Central memory CD8-positive, alpha-beta T cell (primary cell): ENCODE data around the gene CAPZA2.

Experiments
- ATAC-seq: fragments of 150-1000 bp; cut with Tn5 transposase; replicated peaks from 2 replicates; pipeline ENCODE4 v1.10.0; 2022; ENCODE audit warnings: mild to moderate bottlenecking, moderate FRiP score, moderate number of reproducible peaks; ENCODE audit not compliant: poor library complexity, severe bottlenecking; ENCODE audit errors: extremely low read depth
- DNase-seq, 2 donors: peaks; one replicate each; pipeline ENCODE4 v3.0.0; 2021; ENCODE audit warnings: low spot score in 2 of 2
- H3K27ac Mint-ChIP-seq: one replicate; pipeline ENCODE4 v1.8.0; 2022; ENCODE audit warnings: low read depth, mild to moderate bottlenecking, moderate library complexity, mixed read lengths
- H3K27me3 Mint-ChIP-seq: one replicate; pipeline ENCODE4 v1.8.0; 2022; ENCODE audit warnings: mixed read lengths
- H3K36me3 Mint-ChIP-seq: one replicate; pipeline ENCODE4 v1.8.0; 2022; ENCODE audit warnings: mild to moderate bottlenecking, moderate library complexity, mixed read lengths; ENCODE audit not compliant: insufficient read depth
- H3K4me1 Mint-ChIP-seq: one replicate; pipeline ENCODE4 v1.8.0; 2022; ENCODE audit warnings: mixed read lengths
- H3K4me3 Mint-ChIP-seq: one replicate; pipeline ENCODE4 v1.8.0; 2022; ENCODE audit warnings: mild to moderate bottlenecking, moderate library complexity, mixed read lengths
- H3K9me3 Mint-ChIP-seq: one replicate; pipeline ENCODE4 v1.8.0; 2022; ENCODE audit warnings: mixed read lengths

The CAPZA2 gene

DNA sequence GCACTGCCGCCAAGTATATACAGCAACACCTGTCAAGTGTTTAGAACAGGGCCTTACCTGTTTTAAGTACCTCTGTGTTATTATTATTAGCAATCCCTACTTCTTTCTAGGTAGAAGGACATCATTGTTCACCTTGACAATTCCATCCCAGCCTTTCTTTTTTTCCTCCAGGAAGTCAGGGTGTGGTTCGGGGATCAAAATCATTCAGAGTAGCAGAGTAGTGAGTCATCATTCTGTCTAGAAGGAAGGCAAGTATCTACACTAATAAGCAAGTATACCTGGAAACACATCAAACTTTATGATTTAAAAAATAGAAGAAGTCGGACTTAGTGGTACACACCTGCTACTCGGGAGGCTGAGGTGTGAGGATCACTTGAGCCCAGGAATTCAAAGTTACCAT lies 25.5 kb upstream of the CAPZA2 start:
- Mint-ChIP-seq H3K36me3 (no peaks in the 10 kb centered on the region), H3K9me3 (no peaks in the 10 kb centered on the region), H3K27ac (no peak overlapping the region), H3K27me3 (peaks cover 55% of the 10 kb centered on the region), H3K4me1 (no peaks in the 10 kb centered on the region), H3K4me3 (no peak overlapping the region)
- DNase-seq (no peak), ATAC-seq (no peak)

DNA sequence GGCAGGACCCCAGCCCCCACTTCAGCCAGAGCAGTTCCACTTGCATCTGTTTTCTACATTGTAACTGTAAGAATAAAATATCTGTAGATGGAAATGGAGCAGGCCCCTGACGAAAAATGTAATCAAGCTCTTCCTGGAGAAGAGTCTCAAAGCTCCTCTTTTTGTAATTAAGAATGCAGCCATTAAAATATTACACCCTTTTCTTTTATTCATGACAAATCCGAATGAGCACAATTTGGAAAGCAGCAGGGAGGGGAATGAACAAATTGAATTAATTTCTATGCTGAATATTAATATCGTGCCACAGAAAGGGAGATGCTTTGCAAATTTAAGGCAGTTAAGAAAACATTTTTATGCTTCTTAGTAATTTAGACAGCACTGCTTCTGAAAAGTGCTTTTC lies 24.8 kb upstream of the CAPZA2 start:
- DNase-seq, result no peak
- Mint-ChIP-seq H3K36me3 (no peaks in the 10 kb centered on the region), H3K9me3 (no peaks in the 10 kb centered on the region), H3K27ac (no peak overlapping the region), H3K27me3 (peaks cover 58% of the 10 kb centered on the region), H3K4me3 (no peak overlapping the region), H3K4me1 (no peaks in the 10 kb centered on the region)
- ATAC-seq, result no peak

DNA sequence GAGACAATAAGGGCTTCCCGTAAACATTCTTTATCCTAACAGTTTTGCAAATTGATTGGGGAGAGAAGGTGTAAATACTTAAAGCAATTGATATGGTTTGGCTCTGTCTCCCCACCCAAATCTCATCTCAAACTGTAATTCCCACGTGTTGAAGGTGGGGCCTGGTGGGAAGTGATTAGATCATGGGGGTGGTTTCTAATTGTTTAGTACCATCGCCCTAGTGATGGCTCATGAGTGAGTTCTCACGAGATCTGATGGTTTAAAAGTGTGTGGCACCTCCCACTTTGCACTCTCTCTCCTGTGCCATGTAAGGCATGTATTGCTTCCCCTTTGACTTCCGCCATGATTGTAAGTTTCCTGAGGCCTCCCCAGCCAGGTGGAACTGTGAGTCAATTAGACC lies 22.1 kb upstream of the CAPZA2 start:
- H3K9me3 Mint-ChIP-seq, result no peaks in the 10 kb centered on the region
- no peak for DNase-seq
- H3K36me3 Mint-ChIP-seq, result no peaks in the 10 kb centered on the region
- no peak overlapping the region for H3K27ac Mint-ChIP-seq
- H3K4me1 Mint-ChIP-seq, result peaks cover 5% of the 10 kb centered on the region
- H3K27me3 Mint-ChIP-seq, result peaks cover 55% of the 10 kb centered on the region
- no peak overlapping the region for H3K4me3 Mint-ChIP-seq
- no peak for ATAC-seq

DNA sequence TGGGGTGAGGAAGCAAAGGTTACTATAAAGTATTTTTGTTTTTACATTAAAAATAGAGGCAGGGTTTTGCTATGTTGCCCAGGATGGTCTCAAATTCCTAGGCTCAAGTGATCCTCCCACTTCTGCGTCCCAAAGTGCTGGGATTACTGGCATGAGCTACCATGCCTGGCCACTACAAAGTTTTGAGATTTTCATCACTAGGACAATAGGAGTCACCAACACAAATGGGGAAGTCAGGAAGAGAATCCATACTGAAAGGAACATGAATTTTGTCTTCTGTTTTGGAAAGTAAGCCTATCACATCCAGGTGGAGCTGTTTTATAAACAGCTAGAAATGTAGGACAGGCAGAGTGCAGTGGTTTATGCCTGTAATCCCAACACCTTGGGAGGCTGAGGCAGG lies 20.0 kb upstream of the CAPZA2 start:
- Mint-ChIP-seq H3K36me3 (no peaks in the 10 kb centered on the region), H3K9me3 (no peaks in the 10 kb centered on the region), H3K27ac (no peak overlapping the region), H3K27me3 (peaks cover 35% of the 10 kb centered on the region), H3K4me1 (peaks cover 5% of the 10 kb centered on the region), H3K4me3 (no peak overlapping the region)
- ATAC-seq (no peak), DNase-seq (no peak)

DNA sequence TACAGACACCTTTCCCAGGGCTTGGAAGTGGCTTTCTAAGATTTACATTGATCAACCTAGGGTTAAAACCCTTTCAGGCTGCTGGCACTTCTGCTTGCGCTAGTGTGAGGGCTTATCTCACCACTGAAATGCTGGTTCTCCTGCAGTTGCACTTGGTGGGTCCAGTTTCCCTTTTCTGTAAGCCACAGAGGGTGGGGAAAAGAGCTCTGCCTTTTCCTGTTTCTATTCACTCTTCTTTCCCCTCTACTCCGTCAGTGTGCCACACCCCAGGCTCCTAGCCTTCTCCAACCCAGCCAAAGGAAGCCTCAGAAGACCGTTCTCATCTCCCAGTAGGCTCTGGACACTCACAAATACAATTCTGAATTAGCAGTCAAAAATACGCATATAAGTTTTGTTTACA lies 19.0 kb upstream of the CAPZA2 start:
- Mint-ChIP-seq H3K27ac (no peak overlapping the region), H3K27me3 (peaks cover 35% of the 10 kb centered on the region), H3K4me1 (peaks cover 5% of the 10 kb centered on the region), H3K4me3 (peak overlapping the region; percentile 24), H3K36me3 (no peaks in the 10 kb centered on the region), H3K9me3 (no peaks in the 10 kb centered on the region)
- ATAC-seq (no peak), DNase-seq (no peak)

DNA sequence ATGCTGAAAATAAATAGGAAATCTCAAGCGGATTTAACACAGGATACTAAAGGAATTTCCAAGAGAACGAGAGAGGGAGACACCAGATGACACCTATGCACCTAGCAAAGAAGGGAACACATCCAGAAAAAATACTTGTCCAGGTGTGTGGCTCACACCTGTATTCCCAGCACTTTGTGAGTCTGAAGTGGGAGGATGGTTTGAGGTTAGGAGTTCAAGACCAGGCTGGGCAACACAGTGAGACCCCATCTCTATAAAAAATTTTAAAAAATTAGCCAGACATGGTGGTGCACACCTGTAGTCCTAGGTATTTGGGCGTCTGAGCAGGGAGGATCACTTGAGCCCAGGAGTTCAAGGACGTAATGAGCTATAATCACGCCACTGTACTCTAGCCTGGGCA lies 11.2 kb upstream of the CAPZA2 start:
- Mint-ChIP-seq H3K9me3 (no peaks in the 10 kb centered on the region), H3K4me3 (no peak overlapping the region), H3K27ac (no peak overlapping the region), H3K4me1 (no peaks in the 10 kb centered on the region), H3K27me3 (peaks cover 41% of the 10 kb centered on the region), H3K36me3 (no peaks in the 10 kb centered on the region)
- ATAC-seq, result no peak
- no peak for DNase-seq

DNA sequence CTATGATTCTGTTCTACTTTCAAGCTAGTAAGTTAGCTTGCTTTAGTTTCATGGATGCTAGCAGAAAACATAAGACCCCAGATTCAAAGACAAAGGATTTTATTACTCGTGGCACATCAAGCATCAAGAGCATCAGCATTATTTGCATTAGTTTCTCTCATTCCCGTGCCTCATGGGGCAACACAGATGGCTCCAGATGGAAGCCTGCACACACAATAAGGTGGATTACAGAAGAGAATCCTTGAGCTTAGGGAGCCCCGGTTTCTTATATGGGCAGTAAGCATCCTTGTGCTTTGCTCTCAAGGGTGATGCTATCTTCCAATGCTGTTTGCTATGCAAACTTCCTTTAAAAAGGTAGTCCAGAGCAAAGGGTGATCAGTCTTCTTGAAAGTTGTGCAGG lies 10.7 kb upstream of the CAPZA2 start:
- ATAC-seq (no peak), DNase-seq (no peak)
- no peaks in the 10 kb centered on the region for H3K4me1 Mint-ChIP-seq
- H3K9me3 Mint-ChIP-seq, result no peaks in the 10 kb centered on the region
- H3K4me3 Mint-ChIP-seq, result no peak overlapping the region
- peaks cover 46% of the 10 kb centered on the region for H3K27me3 Mint-ChIP-seq
- H3K36me3 Mint-ChIP-seq, result no peaks in the 10 kb centered on the region
- no peak overlapping the region for H3K27ac Mint-ChIP-seq

DNA sequence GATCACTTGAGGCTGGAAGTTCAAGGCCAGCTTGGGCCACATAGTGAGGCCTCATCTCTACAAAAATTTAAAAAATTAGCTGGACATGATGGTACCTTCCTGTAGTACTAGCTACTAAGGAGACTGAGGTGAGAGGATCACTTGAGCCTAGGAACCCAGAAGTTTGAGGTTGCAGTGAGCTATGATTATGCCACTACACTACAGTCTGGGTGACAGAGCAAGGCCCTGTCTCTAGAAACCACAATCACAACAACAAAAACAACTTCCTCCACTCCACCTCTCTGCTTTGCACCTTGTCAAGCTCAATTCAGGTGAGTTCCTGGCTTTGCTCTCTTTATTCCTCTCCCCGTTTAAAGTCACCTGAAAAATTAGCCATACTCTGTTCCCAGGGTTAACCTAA lies 8.3 kb upstream of the CAPZA2 start:
- no peak overlapping the region for H3K27ac Mint-ChIP-seq
- ATAC-seq (no peak), DNase-seq (no peak)
- H3K4me3 Mint-ChIP-seq, result no peak overlapping the region
- peaks cover 65% of the 10 kb centered on the region for H3K27me3 Mint-ChIP-seq
- H3K9me3 Mint-ChIP-seq, result no peaks in the 10 kb centered on the region
- no peaks in the 10 kb centered on the region for H3K36me3 Mint-ChIP-seq
- no peaks in the 10 kb centered on the region for H3K4me1 Mint-ChIP-seq

DNA sequence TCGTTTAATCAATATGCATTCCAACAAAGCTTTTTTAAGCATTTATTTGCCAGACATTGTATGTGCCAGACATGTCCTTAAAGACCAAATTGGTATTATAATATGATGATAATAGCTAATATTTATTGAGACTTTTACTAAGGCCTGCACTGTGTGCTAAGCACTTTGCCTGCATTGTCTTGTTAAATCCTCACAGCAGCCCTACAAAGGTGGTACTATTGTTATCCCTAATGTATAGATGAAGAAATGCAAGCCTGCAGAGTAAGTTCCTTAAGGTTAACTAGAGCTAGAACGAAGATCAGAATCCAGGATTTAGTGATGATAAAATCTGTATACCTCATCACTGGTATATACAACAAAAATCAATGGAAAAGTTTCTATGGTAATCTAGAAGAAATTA lies 5.3 kb upstream of the CAPZA2 start:
- Mint-ChIP-seq H3K9me3 (no peaks in the 10 kb centered on the region), H3K36me3 (peaks cover 4% of the 10 kb centered on the region), H3K4me1 (peaks cover 5% of the 10 kb centered on the region), H3K4me3 (no peak overlapping the region), H3K27me3 (peaks cover 47% of the 10 kb centered on the region), H3K27ac (no peak overlapping the region)
- DNase-seq (no peak), ATAC-seq (no peak)

DNA sequence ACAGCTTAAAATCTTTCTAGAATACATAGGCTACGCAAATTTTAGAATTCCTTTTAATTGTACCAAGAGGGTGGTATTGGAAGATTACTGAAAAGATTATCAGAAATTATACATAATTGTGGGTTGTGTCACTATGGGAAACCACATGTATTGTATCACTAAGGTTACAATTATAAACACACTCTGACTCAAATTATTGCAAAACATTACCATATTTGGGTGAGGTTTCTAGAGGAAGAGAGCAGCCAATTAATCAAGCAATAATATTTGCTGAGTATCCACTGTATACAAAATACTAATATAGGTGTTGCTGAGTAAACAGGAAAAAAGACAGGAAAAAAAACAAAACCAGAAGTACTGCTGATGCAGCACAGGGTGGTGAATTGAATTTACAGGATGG lies 3.1 kb upstream of the CAPZA2 start:
- H3K36me3 Mint-ChIP-seq, result peaks cover 11% of the 10 kb centered on the region
- no peak overlapping the region for H3K4me3 Mint-ChIP-seq
- no peaks in the 10 kb centered on the region for H3K9me3 Mint-ChIP-seq
- no peak for DNase-seq
- no peak overlapping the region for H3K27ac Mint-ChIP-seq
- ATAC-seq, result no peak
- peaks cover 45% of the 10 kb centered on the region for H3K27me3 Mint-ChIP-seq
- H3K4me1 Mint-ChIP-seq, result peaks cover 21% of the 10 kb centered on the region

DNA sequence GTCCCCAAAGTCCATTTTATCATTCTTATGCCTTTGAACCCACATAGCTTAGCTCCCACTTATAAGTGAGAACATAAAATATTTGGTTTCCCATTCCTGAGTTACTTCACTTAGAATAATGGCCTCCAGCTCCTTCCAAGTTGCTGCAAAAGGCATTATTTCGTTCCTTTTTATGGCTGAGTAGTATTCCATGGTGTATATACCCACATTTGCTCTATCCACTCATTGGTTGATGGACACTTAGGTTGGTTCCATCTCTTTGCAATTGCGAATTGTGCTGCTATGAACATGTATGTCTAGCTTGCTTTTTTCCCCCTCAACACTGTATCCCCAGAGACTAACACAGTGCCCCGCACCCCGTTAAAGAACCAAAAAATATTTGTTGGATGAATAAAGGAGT lies 670 bp upstream of the CAPZA2 start:
- peak overlapping the region; percentile 96 for H3K4me3 Mint-ChIP-seq
- peaks cover 34% of the 10 kb centered on the region for H3K27me3 Mint-ChIP-seq
- ATAC-seq (no peak), DNase-seq (no peak)
- H3K27ac Mint-ChIP-seq, result peak overlapping the region; percentile 99
- no peaks in the 10 kb centered on the region for H3K9me3 Mint-ChIP-seq
- H3K4me1 Mint-ChIP-seq, result peaks cover 26% of the 10 kb centered on the region
- peaks cover 11% of the 10 kb centered on the region for H3K36me3 Mint-ChIP-seq

DNA sequence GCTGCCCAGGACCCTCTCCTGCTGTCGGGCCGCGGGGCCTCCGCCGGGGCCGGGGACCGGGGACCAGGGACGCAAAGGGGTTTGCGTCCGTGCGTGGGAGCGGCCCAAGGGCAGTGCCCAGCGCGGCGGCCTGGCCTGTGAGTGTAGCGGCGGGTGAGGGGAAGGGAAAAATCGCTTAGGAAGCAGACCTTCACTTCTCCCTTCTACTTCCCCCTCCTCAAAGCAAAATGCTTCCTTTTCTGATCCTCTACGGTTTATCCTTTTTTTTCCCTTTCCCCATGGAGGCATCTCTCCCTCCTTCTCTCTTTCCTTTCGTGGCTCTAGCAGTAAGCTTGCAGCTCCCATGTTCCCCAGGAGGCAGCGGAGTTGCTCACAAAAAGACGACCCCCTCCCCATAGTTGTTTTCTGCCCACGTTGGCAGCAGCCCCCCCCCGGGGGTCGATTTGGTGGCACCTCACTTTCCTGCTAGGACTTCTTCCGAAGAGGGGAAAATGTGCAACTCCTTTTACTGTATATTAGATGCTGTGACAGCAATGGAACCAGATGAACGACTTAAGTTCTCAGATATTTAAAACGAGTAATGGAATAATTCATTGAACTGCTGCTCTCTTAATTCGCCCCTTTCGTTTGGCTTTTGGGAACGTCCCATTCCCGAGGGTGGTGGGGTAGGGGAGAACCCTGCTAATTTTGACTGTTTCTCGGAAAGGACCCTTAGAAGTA lies 724 bp downstream of the CAPZA2 start:
- H3K4me1 Mint-ChIP-seq, result peaks cover 40% of the 10 kb centered on the region
- peak overlapping the region; percentile 99 for H3K27ac Mint-ChIP-seq
- peaks cover 21% of the 10 kb centered on the region for H3K27me3 Mint-ChIP-seq
- H3K36me3 Mint-ChIP-seq, result peaks cover 13% of the 10 kb centered on the region
- no peaks in the 10 kb centered on the region for H3K9me3 Mint-ChIP-seq
- H3K4me3 Mint-ChIP-seq, result peak overlapping the region; percentile 96
- DNase-seq, result no peak
- peak; percentile 5 for ATAC-seq

DNA sequence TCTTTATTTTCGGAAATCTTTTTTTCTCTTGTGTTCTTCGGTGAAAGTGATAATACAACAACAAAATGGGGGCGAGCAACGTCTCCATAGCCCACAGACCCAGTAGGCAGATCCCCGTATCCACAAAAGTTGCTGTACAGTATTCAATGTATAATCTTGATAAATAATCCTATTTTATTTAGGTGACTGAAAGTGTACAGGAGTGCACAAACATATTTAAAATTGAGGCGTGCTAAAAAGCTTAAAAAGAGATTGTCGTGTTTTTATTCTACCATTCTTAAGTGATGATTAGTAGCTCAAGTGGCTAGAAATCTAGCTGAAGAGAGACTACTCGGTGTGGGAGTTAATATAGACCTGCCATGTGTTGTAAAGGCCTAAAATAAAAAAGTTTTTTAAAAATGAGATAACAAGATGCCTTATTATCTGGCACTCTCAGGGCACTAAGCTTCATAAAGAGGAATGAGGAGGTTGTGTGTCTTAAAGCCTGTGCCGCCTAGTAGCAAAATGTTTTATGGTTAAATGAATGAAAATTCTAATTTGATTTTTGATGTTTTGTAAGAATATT lies 1.6 kb downstream of the CAPZA2 start:
- peaks cover 12% of the 10 kb centered on the region for H3K27me3 Mint-ChIP-seq
- H3K36me3 Mint-ChIP-seq, result peaks cover 13% of the 10 kb centered on the region
- DNase-seq (no peak), ATAC-seq (no peak)
- peaks cover 43% of the 10 kb centered on the region for H3K4me1 Mint-ChIP-seq
- H3K9me3 Mint-ChIP-seq, result no peaks in the 10 kb centered on the region
- peak overlapping the region; percentile 99 for H3K27ac Mint-ChIP-seq
- H3K4me3 Mint-ChIP-seq, result peak overlapping the region; percentile 96
